Spleen (tissue), 11 donors: ENCODE results near the gene ATG7. TPM values are rescaled to one million over a fixed set of nuclear protein-coding genes. Genes with fewer than 3 reads are reported as not detected.

ENCODE experiments used
- DNase-seq: peaks from one replicate; pipeline ENCODE4 v3.0.0-alpha.2; 2020
- H3K27ac ChIP-seq, 8 donors: fragments of 200-600 bp; sonication (generic) in 7 of 8; 1 replicate in 4 of 8; 2 replicates in 4 of 8; pipeline versions ENCODE4 v1.5.0 to v1.8.0; 2016 to 2021; ENCODE audit warnings: inconsistent platforms in 4 of 8, mild to moderate bottlenecking in 4 of 8, moderate library complexity in 1 of 8
- H3K27me3 ChIP-seq, 7 donors: fragments of 200-600 bp; sonication (generic) in 6 of 7; replicated peaks in 1 of 7; 1 replicate in 4 of 7; 2 replicates in 3 of 7; pipeline versions ENCODE4 v1.5.0 to v1.8.0; 2016 to 2021; ENCODE audit warnings: inconsistent platforms in 3 of 7, mild to moderate bottlenecking in 1 of 7
- H3K36me3 ChIP-seq, 6 donors: fragments of 200-600 bp; sonication (generic) in 5 of 6; 1 replicate in 4 of 6; 2 replicates in 2 of 6; pipeline versions ENCODE4 v1.5.0 to v1.8.0; 2016 to 2021; ENCODE audit warnings: inconsistent platforms in 2 of 6
- H3K4me1 ChIP-seq, 6 donors: fragments of 200-600 bp; sonication (generic) in 5 of 6; 1 replicate in 3 of 6; 2 replicates in 3 of 6; pipeline versions ENCODE4 v1.5.0 to v1.8.0; 2016 to 2021; ENCODE audit warnings: inconsistent platforms in 3 of 6
- H3K4me3 ChIP-seq, 8 donors: fragments of 200-600 bp; sonication (generic) in 7 of 8; 1 replicate in 4 of 8; 2 replicates in 4 of 8; pipeline versions ENCODE4 v1.5.0 to v1.8.0; 2016 to 2021; ENCODE audit warnings: inconsistent platforms in 4 of 8, mild to moderate bottlenecking in 4 of 8, moderate library complexity in 2 of 8
- H3K9me3 ChIP-seq, 8 donors: fragments of 200-600 bp; sonication (generic) in 7 of 8; 1 replicate in 4 of 8; 2 replicates in 4 of 8; pipeline versions ENCODE4 v1.5.0 to v1.8.0; 2016 to 2021; ENCODE audit warnings: inconsistent platforms in 4 of 8
- CTCF ChIP-seq, 11 experiments: fragments of 200-600 bp in 7 of 11; fragments of 450-650 bp in 4 of 11; sonication (generic) in 4 of 11; IDR thresholded peaks in 8 of 11; conservative IDR thresholded peaks in 3 of 11; 1 replicate in 7 of 11; 2 replicates in 4 of 11; pipeline versions ENCODE4 v1.4.0 to v1.8.0; 2016 to 2021; ENCODE audit warnings: antibody characterized with exemption in 11 of 11, inconsistent platforms in 4 of 11, mild to moderate bottlenecking in 1 of 11
- POLR2A ChIP-seq, 3 donors: fragments of 450-650 bp; IDR thresholded peaks; one replicate each; pipeline ENCODE4 v1.5.1; 2017; ENCODE audit warnings: antibody characterized with exemption in 3 of 3, mild to moderate bottlenecking in 1 of 3
- POLR2AphosphoS5 ChIP-seq, 3 donors: sonication (generic); formaldehyde crosslinking; IDR thresholded peaks; one replicate each; pipeline ENCODE4 v1.5.1; 2017; ENCODE audit warnings: antibody characterized with exemption in 3 of 3
- WGBS, 5 donors: extraction: QIAGEN DNeasy Blood & Tissue Kit in 3 of 5; methylation state at CpG; one replicate each; pipeline versions ENCODE4 v1.1.5 to v1.1.7; 2013 to 2018; 5-methylcytosine and 5-hydroxymethylcytosine counted together
- intact Hi-C: fragments of 100-400 bp; cut with DNase I; formaldehyde crosslinking; loops from one replicate; pipeline ENCODE4 v1.15.0; 2023; ENCODE audit warnings: low total_unique reads
- polyA plus RNA-seq, 3 donors: library from polyadenylated mRNA; stranded (reverse); fragments of 200-250 nt; gene quantifications; one replicate each; pipeline ENCODE4 v1.2.1, GENCODE V29; 2013
- total RNA-seq, 7 donors: library from RNA; depleted of rRNA in 3 of 7; stranded (reverse); fragments of >200 nt in 3 of 7; fragmentation: NEBNext Ultra II Directional in 4 of 7; extraction: Animal tissue kit (Norgen Biotek cat#: 25700) in 4 of 7; gene quantifications; one replicate each; pipeline versions ENCODE4 v1.1.0 to v1.2.1, GENCODE V29; 2016 to 2021
- donor health status: healthy with polysubstance abuse.
- donor health status: DM: no; HTN: no; CAD: no; lungs with moderate emphysema.
- donor health status: DM: no; HTN: no; CAD: no.
- donor health status: Bipolar disorder and iron deficiency.
- donor health status: healthy.
- donor health status: DM: no; HTN: no; CAD: no.
- donor health status: DM: yes; HTN: yes; CAD: no.

The ATG7 gene
- total and polyA plus RNA-seq, 10 donors = 7.5 to 114 (median 77.1) TPM

GRCh38 chr3:11547498-11547897 is 275.3 kb downstream of the ATG7 start:
- H3K9me3 ChIP-seq = no peaks in the 10 kb centered on the region
- peaks cover 0 to 61% (median 22%) of the 10 kb centered on the region in 6 donors for H3K4me1 ChIP-seq
- intact Hi-C loops = no loop called here
- DNase-seq = no peak
- no peaks in the 10 kb centered on the region for H3K27me3 ChIP-seq
- 89 to 93% (median 93%) methylated on average over 2 of the region's 2 CpGs for WGBS, 5 donors
- H3K36me3 ChIP-seq = peaks cover 0 to 3% (median 0%) of the 10 kb centered on the region in 6 donors
- no peak for TF ChIP-seq CTCF (IDR thresholded peaks at IDR 0.05 in 8 of 11, conservative IDR thresholded peaks at IDR 0.05 in 3 of 11)
- TF ChIP-seq POLR2A (IDR thresholded peaks at IDR 0.05) = no peak
- no peak for TF ChIP-seq POLR2AphosphoS5 (IDR thresholded peaks at IDR 0.05)
- no peak overlapping the region for H3K27ac ChIP-seq
- H3K4me3 ChIP-seq = no peak overlapping the region

GRCh38 chr3:11548721-11549131 is 276.5 kb downstream of the ATG7 start:
- peaks cover 0 to 15% (median under 1%) of the 10 kb centered on the region in 6 donors for H3K36me3 ChIP-seq
- H3K4me1 ChIP-seq = peaks cover 0 to 57% (median 21%) of the 10 kb centered on the region in 6 donors
- intact Hi-C loops = no loop called here
- H3K4me3 ChIP-seq = no peak overlapping the region
- no peaks in the 10 kb centered on the region for H3K9me3 ChIP-seq
- WGBS, 5 donors = 52 to 72% (median 63%) methylated on average over 7 of the region's 7 CpGs
- DNase-seq = peak; percentile 50
- TF ChIP-seq CTCF (IDR thresholded peaks at IDR 0.05 in 8 of 11, conservative IDR thresholded peaks at IDR 0.05 in 3 of 11) (no peak), POLR2AphosphoS5 (IDR thresholded peaks at IDR 0.05) (no peak), POLR2A (IDR thresholded peaks at IDR 0.05) (no peak)
- H3K27me3 ChIP-seq = no peaks in the 10 kb centered on the region
- peak overlapping the region in 1 of 8 donors; percentile 38 for H3K27ac ChIP-seq

- intact Hi-C loops = no loop called here
- 70 to 80% (median 75%) methylated on average over 9 of the region's 9 CpGs for WGBS, 5 donors
- peaks cover 0 to 50% (median 15%) of the 10 kb centered on the region in 6 donors for H3K4me1 ChIP-seq
- H3K36me3 ChIP-seq = peaks cover 0 to 25% (median 9%) of the 10 kb centered on the region in 6 donors
- TF ChIP-seq POLR2AphosphoS5 (IDR thresholded peaks at IDR 0.05) (no peak), CTCF (IDR thresholded peaks at IDR 0.05 in 8 of 11, conservative IDR thresholded peaks at IDR 0.05 in 3 of 11) (no peak), POLR2A (IDR thresholded peaks at IDR 0.05) (no peak)
- no peaks in the 10 kb centered on the region for H3K9me3 ChIP-seq
- H3K27ac ChIP-seq = peak overlapping the region in 2 of 8 donors; percentile 1 to 38
- DNase-seq = peak; percentile 36
- no peak overlapping the region for H3K4me3 ChIP-seq
- no peaks in the 10 kb centered on the region for H3K27me3 ChIP-seq
Observed at GRCh38 chr3:11549580-11550140, 277.5 kb downstream of the ATG7 start.

- Histone ChIP-seq H3K27me3 (no peaks in the 10 kb centered on the region), H3K4me3 (no peak overlapping the region), H3K4me1 (peaks cover 0 to 38% (median 15%) of the 10 kb centered on the region in 6 donors), H3K27ac (peak overlapping the region in 1 of 8 donors; percentile 8), H3K36me3 (peaks cover 0 to 38% (median 16%) of the 10 kb centered on the region in 6 donors), H3K9me3 (no peaks in the 10 kb centered on the region)
- DNase-seq = peak; percentile 53
- TF ChIP-seq POLR2AphosphoS5 (IDR thresholded peaks at IDR 0.05) (no peak), POLR2A (IDR thresholded peaks at IDR 0.05) (no peak), CTCF (IDR thresholded peaks at IDR 0.05 in 8 of 11, conservative IDR thresholded peaks at IDR 0.05 in 3 of 11) (no peak)
- 64 to 82% (median 75%) methylated on average over 17 of the region's 17 CpGs for WGBS, 5 donors
- intact Hi-C loops = no loop called here
Observed at GRCh38 chr3:11551036-11551435, 278.8 kb downstream of the ATG7 start.
